ENCODE data around the gene SLC9A3. TPM values are rescaled to one million over a fixed set of nuclear protein-coding genes. Genes with fewer than 3 reads are reported as not detected.

SLC9A3 gene
- total RNA-seq, 4 donors from 2014 or later = 2.4 to 3.8 (median 3.5) TPM

DNA sequence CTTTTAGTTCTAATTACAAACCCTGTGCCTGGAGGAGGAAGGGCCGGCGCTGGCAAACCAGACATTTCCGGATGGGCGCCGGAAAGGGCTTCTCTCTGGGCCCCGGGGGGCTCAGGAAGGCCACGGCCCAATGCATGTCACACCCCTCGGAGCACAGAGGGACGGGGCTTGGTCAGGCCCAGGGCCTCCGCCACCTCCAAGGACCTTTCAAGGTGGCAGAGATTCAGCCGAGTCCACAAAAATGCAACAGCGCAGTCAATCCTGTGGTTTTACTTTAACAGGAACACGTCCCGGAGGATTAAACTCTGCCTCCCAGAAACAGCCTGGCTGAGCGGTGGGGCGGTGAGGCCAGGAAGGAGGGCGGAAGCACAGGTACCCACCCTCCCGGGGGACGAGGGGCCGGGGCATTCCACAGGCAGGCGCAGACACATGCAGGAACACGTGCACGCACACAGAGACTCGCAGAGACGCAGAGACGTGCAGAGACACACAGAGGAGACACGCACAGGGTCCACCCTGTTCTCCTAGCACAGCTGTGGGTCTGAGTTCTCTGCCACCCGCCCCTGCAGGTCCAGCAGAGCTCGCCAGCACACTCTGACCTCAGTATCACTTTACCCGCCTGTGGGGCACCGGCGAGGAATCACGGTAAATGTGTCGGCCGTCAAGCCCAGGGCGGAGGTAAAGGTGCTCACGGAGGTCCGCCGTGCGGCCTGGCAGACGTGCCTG lies 23.0 kb downstream of the SLC9A3 start:
- H3K4me1 ChIP-seq = peaks cover 8 to 19% (median 11%) of the 10 kb centered on the region in 3 donors
- no peaks in the 10 kb centered on the region for H3K9me3 ChIP-seq
- DNase-seq = no peak
- H3K27me3 ChIP-seq = peaks cover 0 to 91% (median 0%) of the 10 kb centered on the region in 4 donors
- TF ChIP-seq POLR2A (IDR thresholded peaks at IDR 0.05) = no peak
- TF ChIP-seq, protein P1, sequence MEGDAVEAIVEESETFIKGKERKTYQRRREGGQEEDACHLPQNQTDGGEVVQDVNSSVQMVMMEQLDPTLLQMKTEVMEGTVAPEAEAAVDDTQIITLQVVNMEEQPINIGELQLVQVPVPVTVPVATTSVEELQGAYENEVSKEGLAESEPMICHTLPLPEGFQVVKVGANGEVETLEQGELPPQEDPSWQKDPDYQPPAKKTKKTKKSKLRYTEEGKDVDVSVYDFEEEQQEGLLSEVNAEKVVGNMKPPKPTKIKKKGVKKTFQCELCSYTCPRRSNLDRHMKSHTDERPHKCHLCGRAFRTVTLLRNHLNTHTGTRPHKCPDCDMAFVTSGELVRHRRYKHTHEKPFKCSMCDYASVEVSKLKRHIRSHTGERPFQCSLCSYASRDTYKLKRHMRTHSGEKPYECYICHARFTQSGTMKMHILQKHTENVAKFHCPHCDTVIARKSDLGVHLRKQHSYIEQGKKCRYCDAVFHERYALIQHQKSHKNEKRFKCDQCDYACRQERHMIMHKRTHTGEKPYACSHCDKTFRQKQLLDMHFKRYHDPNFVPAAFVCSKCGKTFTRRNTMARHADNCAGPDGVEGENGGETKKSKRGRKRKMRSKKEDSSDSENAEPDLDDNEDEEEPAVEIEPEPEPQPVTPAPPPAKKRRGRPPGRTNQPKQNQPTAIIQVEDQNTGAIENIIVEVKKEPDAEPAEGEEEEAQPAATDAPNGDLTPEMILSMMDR (IDR thresholded peaks at IDR 0.05) = no peak
- intact Hi-C loops (cut with DNase I) = no loop called here
- H3K36me3 ChIP-seq = no peaks in the 10 kb centered on the region
- H3K27ac ChIP-seq = no peak overlapping the region
- peak overlapping the region in 2 of 4 donors; percentile 9 to 36 for H3K4me3 ChIP-seq
- WGBS, 2 donors = 50 to 67% methylated on average over 1 to 22 of the region's 41 CpGs

DNA sequence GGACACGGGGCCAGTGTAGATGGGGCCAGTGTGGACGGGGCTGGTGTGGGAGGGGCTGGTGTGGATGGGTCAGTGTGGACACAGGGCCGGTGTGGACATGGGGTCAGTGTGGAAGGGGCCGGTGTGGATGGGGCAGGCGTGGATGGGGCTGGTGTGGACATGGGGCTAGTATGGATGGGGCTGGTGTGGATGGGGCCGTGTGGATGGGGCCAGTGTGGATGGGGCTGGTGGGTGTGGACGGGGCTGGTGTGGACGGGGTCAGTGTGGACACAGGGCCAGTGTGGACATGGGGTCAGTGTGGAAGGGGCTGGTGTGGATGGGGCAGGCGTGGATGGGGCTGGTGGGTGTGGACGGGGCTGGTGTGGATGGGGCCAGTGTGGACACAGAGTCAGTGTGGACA lies 23.8 kb downstream of the SLC9A3 start:
- 73 to 80% methylated on average over 10 of the region's 10 CpGs for WGBS, 2 donors
- intact Hi-C loops (cut with DNase I) = no loop called here
- Histone ChIP-seq H3K4me3 (no peak overlapping the region), H3K36me3 (no peaks in the 10 kb centered on the region), H3K4me1 (peaks cover 8 to 15% (median 11%) of the 10 kb centered on the region in 3 donors), H3K27me3 (peaks cover 0 to 88% (median 0%) of the 10 kb centered on the region in 4 donors), H3K27ac (no peak overlapping the region), H3K9me3 (no peaks in the 10 kb centered on the region)
- DNase-seq = no peak
- TF ChIP-seq POLR2A (IDR thresholded peaks at IDR 0.05) = no peak
- TF ChIP-seq, protein P1 (IDR thresholded peaks at IDR 0.05) = no peak

DNA sequence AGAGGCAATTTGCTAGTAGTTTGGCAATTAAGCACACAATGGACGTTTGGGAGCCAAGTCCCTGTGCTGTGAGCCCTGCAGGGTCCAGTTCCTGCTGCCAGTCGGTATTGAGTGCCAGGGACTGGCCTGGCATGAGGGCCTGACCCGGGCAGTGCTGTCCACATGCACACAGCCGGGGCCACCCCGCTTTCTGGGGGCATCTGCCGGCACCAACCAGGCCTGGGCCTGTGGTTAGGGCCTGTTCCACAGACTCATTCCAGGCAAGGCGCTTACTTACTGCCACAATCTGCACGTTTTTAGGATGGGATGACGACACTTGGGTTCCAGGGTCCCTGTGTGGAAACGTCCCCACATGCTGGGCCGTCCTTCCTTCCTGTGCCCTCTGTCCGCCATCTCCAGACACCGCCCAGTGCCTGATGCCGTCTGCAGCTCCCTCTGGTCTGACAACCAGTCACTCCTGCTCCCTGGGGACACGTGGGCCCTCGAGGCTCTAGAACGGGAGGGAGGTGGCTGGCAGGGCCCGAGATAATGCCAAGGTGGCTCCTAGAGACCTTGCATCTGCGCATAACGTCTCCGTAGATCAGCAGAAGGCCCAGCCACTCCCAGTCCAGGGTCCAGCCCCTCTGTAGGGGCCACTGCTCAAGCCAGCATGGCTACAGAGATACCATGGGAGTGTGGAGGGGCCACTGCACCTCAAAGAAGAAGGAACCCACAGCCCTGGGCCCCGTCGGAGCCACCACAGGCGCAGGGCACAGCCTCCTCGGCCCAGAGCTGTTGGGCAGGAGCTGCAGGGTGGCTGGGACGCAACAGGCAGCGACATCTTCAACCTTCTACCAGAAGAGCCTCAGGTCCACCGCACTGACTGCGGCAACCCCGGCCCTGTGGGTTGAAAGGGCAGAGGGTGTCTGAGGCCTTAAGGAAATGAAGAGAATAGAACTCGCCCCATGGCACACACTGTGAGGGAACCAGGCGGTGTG lies 24.7 kb downstream of the SLC9A3 start:
- Histone ChIP-seq H3K4me1 (peaks cover 8 to 15% (median 11%) of the 10 kb centered on the region in 3 donors), H3K27me3 (peaks cover 0 to 88% (median 0%) of the 10 kb centered on the region in 4 donors), H3K27ac (no peak overlapping the region), H3K36me3 (no peaks in the 10 kb centered on the region), H3K9me3 (no peaks in the 10 kb centered on the region), H3K4me3 (no peak overlapping the region)
- DNase-seq = no peak
- no peak for TF ChIP-seq POLR2A (IDR thresholded peaks at IDR 0.05)
- TF ChIP-seq, protein P1 (IDR thresholded peaks at IDR 0.05) = no peak
- WGBS, 2 donors = 70 to 95% methylated on average over 8 to 12 of the region's 32 CpGs
- intact Hi-C loops (cut with DNase I) = no loop called here

DNA sequence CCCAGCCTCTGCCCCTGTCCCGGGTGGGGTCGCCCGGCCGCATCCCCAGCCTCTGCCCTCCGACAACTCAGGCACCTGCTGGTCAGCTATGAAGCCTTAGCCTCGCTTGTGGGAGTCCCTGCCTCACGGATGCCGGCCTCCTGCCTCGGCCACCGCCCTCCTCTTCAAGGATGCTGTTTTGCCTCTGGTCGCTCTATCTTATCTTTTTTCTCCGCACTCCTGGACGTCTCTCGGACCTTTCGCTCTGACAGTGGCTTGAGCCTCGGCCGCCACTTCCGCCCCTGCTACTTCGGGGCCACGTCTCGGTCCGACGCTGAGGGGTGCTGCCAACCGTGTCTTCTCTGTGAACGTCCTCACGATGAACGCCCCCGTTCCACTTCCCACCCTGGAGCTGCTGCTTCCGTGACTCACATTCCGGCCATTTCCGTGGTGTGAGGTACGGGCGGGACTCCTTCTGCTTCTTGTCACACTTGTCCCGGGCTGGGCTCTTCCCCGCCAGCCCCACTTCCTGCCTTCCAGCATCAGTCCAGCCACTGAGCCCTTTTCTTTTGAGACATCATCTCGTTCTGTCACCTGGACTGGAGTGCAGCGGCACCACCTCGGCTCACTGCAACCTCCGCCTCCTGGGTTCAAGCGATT lies 26.3 kb downstream of the SLC9A3 start:
- no peak overlapping the region for H3K27ac ChIP-seq
- H3K4me3 ChIP-seq = no peak overlapping the region
- TF ChIP-seq POLR2A (IDR thresholded peaks at IDR 0.05) = no peak
- TF ChIP-seq, protein P1 (IDR thresholded peaks at IDR 0.05) = no peak
- H3K4me1 ChIP-seq = peaks cover 8 to 15% (median 11%) of the 10 kb centered on the region in 3 donors
- H3K36me3 ChIP-seq = no peaks in the 10 kb centered on the region
- intact Hi-C loops (cut with DNase I) = no loop called here
- H3K9me3 ChIP-seq = no peaks in the 10 kb centered on the region
- peaks cover 0 to 88% (median 0%) of the 10 kb centered on the region in 4 donors for H3K27me3 ChIP-seq
- WGBS, 2 donors = 76 to 83% methylated on average over 40 of the region's 40 CpGs
- no peak for DNase-seq

Data from esophagus squamous epithelium (tissue), 5 donors.